Progenitor cell of endocrine pancreas (in vitro differentiated cells): Measurements from ENCODE around the gene TMUB1. TPM values are rescaled to one million over a fixed set of nuclear protein-coding genes. Genes with fewer than 3 reads are reported as not detected.

ENCODE experiments used
- DNase-seq: peaks from one replicate; pipeline ENCODE4 v3.0.0; 2021; ENCODE audit warnings: low spot score; ENCODE audit not compliant: unreplicated experiment
- H3K27ac Mint-ChIP-seq: 2 replicates; pipeline ENCODE4 v1.8.0; 2021; ENCODE audit warnings: mild to moderate bottlenecking, moderate library complexity, mixed read lengths
- H3K27me3 Mint-ChIP-seq: 2 replicates; pipeline ENCODE4 v1.8.0; 2021; ENCODE audit warnings: mixed read lengths
- H3K36me3 Mint-ChIP-seq: 2 replicates; pipeline ENCODE4 v1.8.0; 2022; ENCODE audit warnings: mixed read lengths; ENCODE audit not compliant: insufficient read depth
- H3K4me1 Mint-ChIP-seq: 2 replicates; pipeline ENCODE4 v1.8.0; 2021; ENCODE audit warnings: low read depth, mixed read lengths
- H3K4me3 Mint-ChIP-seq: 2 replicates; pipeline ENCODE4 v1.8.0; 2021; ENCODE audit warnings: low read depth, mild to moderate bottlenecking, moderate library complexity, mixed read lengths
- H3K9me3 Mint-ChIP-seq: 2 replicates; pipeline ENCODE4 v1.8.0; 2021; ENCODE audit warnings: low read depth, mixed read lengths
- CTCF ChIP-seq: fragments of 200-600 bp; sonication (generic); IDR thresholded peaks from one replicate; pipeline ENCODE4 v1.5.0; 2021; ENCODE audit warnings: antibody characterized with exemption, mild to moderate bottlenecking; ENCODE audit not compliant: unreplicated experiment
- total RNA-seq: library from RNA; stranded (reverse); gene quantifications from 2 replicates; pipeline ENCODE4 v1.2.1, GENCODE V29; 2021

TMUB1 gene
- total RNA-seq, 1 donor from 2014 or later = 48.6 TPM

- Mint-ChIP-seq H3K4me1 (peaks cover 17% of the 10 kb centered on the region), H3K4me3 (no peak overlapping the region), H3K27ac (no peak overlapping the region), H3K36me3 (peaks cover 12% of the 10 kb centered on the region), H3K9me3 (no peaks in the 10 kb centered on the region), H3K27me3 (no peaks in the 10 kb centered on the region)
- no peak for DNase-seq
- TF ChIP-seq CTCF = no peak
Measured at GRCh38 chr7:151064993-151065392, 18.3 kb downstream of the TMUB1 start.

- Mint-ChIP-seq H3K27me3 (no peaks in the 10 kb centered on the region), H3K4me1 (peaks cover 17% of the 10 kb centered on the region), H3K9me3 (no peaks in the 10 kb centered on the region), H3K4me3 (no peak overlapping the region), H3K27ac (no peak overlapping the region), H3K36me3 (peaks cover 12% of the 10 kb centered on the region)
- DNase-seq = no peak
- TF ChIP-seq CTCF = no peak
Measured at GRCh38 chr7:151064454-151064853, 18.8 kb downstream of the TMUB1 start.

- H3K27ac Mint-ChIP-seq = peak overlapping the region; percentile 86
- no peaks in the 10 kb centered on the region for H3K9me3 Mint-ChIP-seq
- no peaks in the 10 kb centered on the region for H3K27me3 Mint-ChIP-seq
- peaks cover 9% of the 10 kb centered on the region for H3K36me3 Mint-ChIP-seq
- no peak for DNase-seq
- no peak for TF ChIP-seq CTCF
- H3K4me3 Mint-ChIP-seq = peak overlapping the region; percentile 69
- peaks cover 26% of the 10 kb centered on the region for H3K4me1 Mint-ChIP-seq
Measured at GRCh38 chr7:151063212-151063561, 20.1 kb downstream of the TMUB1 start.

GRCh38 chr7:151062399-151063211 is 20.7 kb downstream of the TMUB1 start:
- peak; percentile 91 for DNase-seq
- no peaks in the 10 kb centered on the region for H3K9me3 Mint-ChIP-seq
- H3K4me3 Mint-ChIP-seq = peak overlapping the region; percentile 69
- H3K27me3 Mint-ChIP-seq = no peaks in the 10 kb centered on the region
- peaks cover 26% of the 10 kb centered on the region for H3K4me1 Mint-ChIP-seq
- H3K36me3 Mint-ChIP-seq = peaks cover 6% of the 10 kb centered on the region
- H3K27ac Mint-ChIP-seq = peak overlapping the region; percentile 93
- no peak for TF ChIP-seq CTCF

GRCh38 chr7:151062111-151062398 is 21.2 kb downstream of the TMUB1 start:
- TF ChIP-seq CTCF = no peak
- H3K36me3 Mint-ChIP-seq = peaks cover 5% of the 10 kb centered on the region
- no peaks in the 10 kb centered on the region for H3K9me3 Mint-ChIP-seq
- no peaks in the 10 kb centered on the region for H3K27me3 Mint-ChIP-seq
- H3K27ac Mint-ChIP-seq = no peak overlapping the region
- no peak for DNase-seq
- peak overlapping the region; percentile 84 for H3K4me3 Mint-ChIP-seq
- H3K4me1 Mint-ChIP-seq = peaks cover 31% of the 10 kb centered on the region
